A549 (cell line): ENCODE data around the gene PITPNM1. TPM values are rescaled to one million over a fixed set of nuclear protein-coding genes. Genes with fewer than 3 reads are reported as not detected.

Source experiments
- ATAC-seq, 2 experiments: fragments of 200-7000 bp in 1 of 2; fragments of >200 bp in 1 of 2; cut with Nextera tagmentation in 1 of 2; cut with Tn5 transposase in 1 of 2; 3 replicates each; pipeline versions ENCODE4 v1.8.0 to v1.9.1; 2018 to 2020; ENCODE audit warnings: mild to moderate bottlenecking in 1 of 2, moderate library complexity in 1 of 2
- CTCF ChIA-PET: fragments of 300-600 bp; sonication (Branson Sonifier 250); formaldehyde crosslinking; extraction: SDS; loops from one replicate; lab custom pipeline; 2021; ENCODE audit warnings: antibody characterized with exemption, inconsistent platforms; lab: Yijun Ruan, JAX
- POLR2A ChIA-PET: fragments of 350-600 bp; formaldehyde crosslinking; extraction: SDS; loops from one replicate; lab custom pipeline; 2021; ENCODE audit warnings: antibody characterized with exemption, inconsistent platforms; lab: Yijun Ruan, JAX
- DNase-seq, 2 experiments: peaks; one replicate each; pipeline versions ENCODE4 v3.0.0 to v3.0.0-alpha.2; 2011 to 2016; ENCODE audit warnings: low read depth in 1 of 2, low spot score in 1 of 2
- FAIRE-seq: peaks from 2 replicates; lab custom pipeline; 2011; peaks lifted over from hg19 to GRCh38; lab: Jason Lieb, UNC
- H3K27ac ChIP-seq, 2 experiments: fragments of >200 bp; sonication (Bioruptor Twin); formaldehyde crosslinking; 3 replicates each; pipeline ENCODE4 v1.5.1; 2016 to 2017
- H3K4me1 ChIP-seq: fragments of >200 bp; sonication (Bioruptor Twin); formaldehyde crosslinking; 3 replicates; pipeline ENCODE4 v1.6.1; 2016
- H3K4me2 ChIP-seq: fragments of >200 bp; sonication (Bioruptor Twin); formaldehyde crosslinking; 3 replicates; pipeline ENCODE4 v1.6.1; 2016
- H3K4me3 ChIP-seq: fragments of >200 bp; sonication (Bioruptor Twin); formaldehyde crosslinking; 3 replicates; pipeline ENCODE4 v1.5.1; 2016
- H3K9me3 ChIP-seq: fragments of >200 bp; sonication (Bioruptor Twin); formaldehyde crosslinking; 3 replicates; pipeline ENCODE4 v1.6.1; 2016
- BHLHE40 ChIP-seq: IDR thresholded peaks from 2 replicates; pipeline ENCODE4 v1.6.1; 2012; ENCODE audit warnings: low read depth, low read length, inconsistent platforms
- CBX8 ChIP-seq: fragments of 200-600 bp; sonication (generic); IDR thresholded peaks from 2 replicates; pipeline ENCODE4 v1.6.1; 2016
- CHD4 ChIP-seq: fragments of 200-600 bp; sonication (generic); IDR thresholded peaks from 2 replicates; pipeline ENCODE4 v1.6.1; 2016; ENCODE audit warnings: antibody characterized with exemption, mild to moderate bottlenecking, borderline replicate concordance
- FOSL2 ChIP-seq, 2 experiments: fragments of 450-650 bp in 1 of 2; fragments of >200 bp in 1 of 2; sonication (Bioruptor Twin) in 1 of 2; formaldehyde crosslinking; IDR thresholded peaks; 2 replicates each; pipeline versions ENCODE4 v1.5.0 to v1.6.1; 2016 to 2020; ENCODE audit warnings: mild to moderate bottlenecking in 1 of 2, moderate library complexity in 1 of 2
- HEYL ChIP-seq: fragments of 250-450 bp; sonication (Bioruptor Pico); IDR thresholded peaks from 2 replicates; pipeline ENCODE4 v1.8.0; 2021; ENCODE audit warnings: mild to moderate bottlenecking, moderate library complexity
- HOXB13 ChIP-seq: fragments of 250-450 bp; sonication (Bioruptor Pico); IDR thresholded peaks from 2 replicates; pipeline ENCODE4 v1.5.0; 2020; ENCODE audit warnings: low read depth, mild to moderate bottlenecking, moderate library complexity
- MAFK ChIP-seq: fragments of 450-650 bp; IDR thresholded peaks from 2 replicates; pipeline ENCODE4 v1.6.1; 2014; ENCODE audit not compliant: partially characterized antibody
- MYC ChIP-seq: IDR thresholded peaks from 2 replicates; pipeline ENCODE4 v1.6.1; 2012; ENCODE audit warnings: mild to moderate bottlenecking, inconsistent platforms, low read length, improper control_type of control experiment, borderline replicate concordance
- NFE2L2 ChIP-seq: fragments of 150-350 bp; conservative IDR thresholded peaks from 2 replicates; pipeline ENCODE4 v1.6.1; 2014; ENCODE audit warnings: low read length
- POLR2A ChIP-seq: IDR thresholded peaks from 2 replicates; pipeline ENCODE4 v1.6.1; 2012; ENCODE audit warnings: mild to moderate bottlenecking, low read length
- RAD21 ChIP-seq, 2 experiments: fragments of >200 bp in 1 of 2; sonication (Bioruptor Twin) in 1 of 2; formaldehyde crosslinking in 1 of 2; IDR thresholded peaks in 1 of 2; conservative IDR thresholded peaks in 1 of 2; 2 replicates in 1 of 2; 3 replicates in 1 of 2; pipeline ENCODE4 v1.6.1; 2012 to 2018; ENCODE audit warnings: inconsistent platforms in 1 of 2
- RFX5 ChIP-seq: fragments of 450-650 bp; IDR thresholded peaks from 2 replicates; pipeline ENCODE4 v1.7.1; 2014; ENCODE audit warnings: antibody characterized with exemption, mild to moderate bottlenecking, moderate library complexity
- RNF2 ChIP-seq: fragments of 200-600 bp; sonication (generic); IDR thresholded peaks from 2 replicates; pipeline ENCODE4 v1.6.1; 2016; ENCODE audit warnings: low read depth, mild to moderate bottlenecking, antibody characterized with exemption, moderate library complexity, borderline replicate concordance
- ZFP36 ChIP-seq: fragments of 450-650 bp; IDR thresholded peaks from 2 replicates; pipeline ENCODE4 v1.6.1; 2014; ENCODE audit warnings: borderline replicate concordance; ENCODE audit not compliant: partially characterized antibody
- WGBS: methylation state at CpG from one replicate; pipeline ENCODE4 v1.1.6; 2017; ENCODE audit errors: missing lambda C conversion rate; 5-methylcytosine and 5-hydroxymethylcytosine counted together
- polyA plus RNA-seq, 4 experiments: library from polyadenylated mRNA; depleted of rRNA in 3 of 4; stranded (reverse); fragments of >200 nt; fragmentation: RNase III in 1 of 4; extraction: RNeasy Plus Mini Kit Qiagen cat#74134 plus additional on column Dnase treatment in 1 of 4; gene quantifications; 2 replicates in 3 of 4; 3 replicates in 1 of 4; pipeline ENCODE4 v1.2.3, GENCODE V29; 2011 to 2017
- TF ChIP-seq, protein P1 (sequence below): fragments of 200-600 bp; sonication (generic); IDR thresholded peaks from 2 replicates; pipeline ENCODE4 v1.6.1; 2016; ENCODE audit warnings: antibody characterized with exemption, mild to moderate bottlenecking, moderate library complexity
- TF ChIP-seq, protein P2 (sequence below): fragments of >200 bp; sonication (Bioruptor Twin); formaldehyde crosslinking; IDR thresholded peaks from 2 replicates; pipeline ENCODE4 v1.6.1; 2016
- TF ChIP-seq, protein P3 (sequence below): IDR thresholded peaks from 2 replicates; pipeline ENCODE4 v1.6.1; 2012

The PITPNM1 gene
- polyA plus RNA-seq, 2 of the 4 experiments (the other 2 are of a cell fraction): 14.2 to 42.0 TPM

DNA sequence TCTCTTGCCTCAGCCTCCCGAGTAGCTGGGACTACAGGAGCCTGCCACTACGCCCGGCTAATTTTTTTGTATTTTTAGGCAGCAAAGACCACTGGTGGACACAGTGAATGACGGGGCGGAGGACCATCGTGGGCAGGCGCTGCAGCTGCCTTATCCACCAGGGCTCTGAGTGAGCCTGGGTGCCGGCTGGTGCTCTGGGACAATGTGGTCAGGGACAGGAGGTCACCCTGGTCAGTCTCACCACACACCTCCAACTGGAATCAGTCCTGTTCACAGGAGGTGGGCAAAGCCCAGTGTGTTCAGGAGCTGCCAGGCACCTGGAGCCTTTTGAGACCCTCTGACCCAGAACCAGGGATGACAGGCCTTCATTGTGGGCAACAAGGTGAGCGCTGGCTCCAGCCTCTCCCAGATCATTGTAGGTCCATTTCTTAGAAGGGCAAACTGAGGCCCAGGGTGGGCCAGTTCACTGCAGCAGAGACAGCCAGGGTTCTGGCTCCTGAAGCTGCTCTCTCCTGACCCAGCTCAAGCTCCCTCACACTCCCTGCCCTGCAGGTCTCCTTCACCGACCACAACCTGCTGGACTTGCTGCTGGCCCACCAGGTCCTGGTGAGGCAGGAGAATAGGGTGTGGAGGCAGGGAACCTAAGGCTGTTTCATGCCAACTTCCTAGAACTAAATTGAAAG lies 33.8 kb upstream of the PITPNM1 start:
- peaks cover 25% of the 10 kb centered on the region for H3K9me3 ChIP-seq
- no peak for FAIRE-seq

DNA sequence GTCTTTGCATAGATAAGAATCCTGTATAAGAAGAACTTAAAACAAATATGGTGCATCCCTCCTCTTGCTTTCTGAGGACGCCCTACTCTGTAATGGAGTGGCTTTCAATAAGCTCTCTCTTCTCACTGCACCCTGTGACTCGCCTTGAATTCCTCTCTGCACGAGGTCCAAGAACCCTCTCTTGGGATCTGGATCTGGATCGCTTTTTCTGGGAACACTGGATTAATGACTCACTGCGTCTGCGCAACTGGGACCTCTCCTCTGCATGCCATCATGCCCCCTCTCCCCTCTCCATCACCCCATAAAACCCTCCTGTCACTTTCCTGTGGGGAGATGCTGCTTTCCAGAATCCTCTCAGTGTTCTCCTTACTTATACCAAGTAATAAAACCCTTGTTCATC lies 33.1 kb upstream of the PITPNM1 start:
- 50% methylated on average over 6 of the region's 6 CpGs for WGBS
- peak in 1 of 2 experiments; percentile 42; a peak in 2 of 6 replicates for ATAC-seq
- TF ChIP-seq CBX8: no peak
- TF ChIP-seq NFE2L2: no peak
- no peak for TF ChIP-seq RNF2
- no peak for TF ChIP-seq ZFP36
- TF ChIP-seq, protein P1, sequence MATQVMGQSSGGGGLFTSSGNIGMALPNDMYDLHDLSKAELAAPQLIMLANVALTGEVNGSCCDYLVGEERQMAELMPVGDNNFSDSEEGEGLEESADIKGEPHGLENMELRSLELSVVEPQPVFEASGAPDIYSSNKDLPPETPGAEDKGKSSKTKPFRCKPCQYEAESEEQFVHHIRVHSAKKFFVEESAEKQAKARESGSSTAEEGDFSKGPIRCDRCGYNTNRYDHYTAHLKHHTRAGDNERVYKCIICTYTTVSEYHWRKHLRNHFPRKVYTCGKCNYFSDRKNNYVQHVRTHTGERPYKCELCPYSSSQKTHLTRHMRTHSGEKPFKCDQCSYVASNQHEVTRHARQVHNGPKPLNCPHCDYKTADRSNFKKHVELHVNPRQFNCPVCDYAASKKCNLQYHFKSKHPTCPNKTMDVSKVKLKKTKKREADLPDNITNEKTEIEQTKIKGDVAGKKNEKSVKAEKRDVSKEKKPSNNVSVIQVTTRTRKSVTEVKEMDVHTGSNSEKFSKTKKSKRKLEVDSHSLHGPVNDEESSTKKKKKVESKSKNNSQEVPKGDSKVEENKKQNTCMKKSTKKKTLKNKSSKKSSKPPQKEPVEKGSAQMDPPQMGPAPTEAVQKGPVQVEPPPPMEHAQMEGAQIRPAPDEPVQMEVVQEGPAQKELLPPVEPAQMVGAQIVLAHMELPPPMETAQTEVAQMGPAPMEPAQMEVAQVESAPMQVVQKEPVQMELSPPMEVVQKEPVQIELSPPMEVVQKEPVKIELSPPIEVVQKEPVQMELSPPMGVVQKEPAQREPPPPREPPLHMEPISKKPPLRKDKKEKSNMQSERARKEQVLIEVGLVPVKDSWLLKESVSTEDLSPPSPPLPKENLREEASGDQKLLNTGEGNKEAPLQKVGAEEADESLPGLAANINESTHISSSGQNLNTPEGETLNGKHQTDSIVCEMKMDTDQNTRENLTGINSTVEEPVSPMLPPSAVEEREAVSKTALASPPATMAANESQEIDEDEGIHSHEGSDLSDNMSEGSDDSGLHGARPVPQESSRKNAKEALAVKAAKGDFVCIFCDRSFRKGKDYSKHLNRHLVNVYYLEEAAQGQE: no peak
- no peak for TF ChIP-seq POLR2A
- TF ChIP-seq HEYL (CRISPR knock-in tag): no peak
- TF ChIP-seq, protein P2, sequence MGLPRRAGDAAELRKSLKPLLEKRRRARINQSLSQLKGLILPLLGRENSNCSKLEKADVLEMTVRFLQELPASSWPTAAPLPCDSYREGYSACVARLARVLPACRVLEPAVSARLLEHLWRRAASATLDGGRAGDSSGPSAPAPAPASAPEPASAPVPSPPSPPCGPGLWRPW: no peak
- no peak for TF ChIP-seq BHLHE40
- no peak for TF ChIP-seq FOSL2 (IDR thresholded peaks at IDR 0.05)
- no peak for TF ChIP-seq FOSL2 (CRISPR knock-in tag; IDR thresholded peaks at IDR 0.05)
- no peak for TF ChIP-seq MYC
- TF ChIP-seq RFX5: no peak
- TF ChIP-seq CHD4: no peak
- TF ChIP-seq, all 56 proteins: peak for 0
- H3K9me3 ChIP-seq: peaks cover 32% of the 10 kb centered on the region
- FAIRE-seq: no peak
- POLR2A ChIA-PET: no interaction called here
- no peak overlapping the region for H3K27ac ChIP-seq
- no peak overlapping the region for H3K4me3 ChIP-seq
- DNase-seq: no peak
- H3K4me1 ChIP-seq: no peaks in the 10 kb centered on the region
- CTCF ChIA-PET: interaction anchor here (1.1 to 2.4 kb wide), 2 partner anchors 8 to 17 kb away, joined by 3 to 6 read pairs; no protein-coding TSS in a partner anchor
- H3K4me2 ChIP-seq: no peak overlapping the region

More for the DNA sequence above, 33.8 kb upstream of the PITPNM1 start:
- no peak for TF ChIP-seq MAFK
- TF ChIP-seq RAD21 (conservative IDR thresholded peaks at IDR 0.05 in 1 of 2, IDR thresholded peaks at IDR 0.05 in 1 of 2): no peak
- TF ChIP-seq, protein P3, sequence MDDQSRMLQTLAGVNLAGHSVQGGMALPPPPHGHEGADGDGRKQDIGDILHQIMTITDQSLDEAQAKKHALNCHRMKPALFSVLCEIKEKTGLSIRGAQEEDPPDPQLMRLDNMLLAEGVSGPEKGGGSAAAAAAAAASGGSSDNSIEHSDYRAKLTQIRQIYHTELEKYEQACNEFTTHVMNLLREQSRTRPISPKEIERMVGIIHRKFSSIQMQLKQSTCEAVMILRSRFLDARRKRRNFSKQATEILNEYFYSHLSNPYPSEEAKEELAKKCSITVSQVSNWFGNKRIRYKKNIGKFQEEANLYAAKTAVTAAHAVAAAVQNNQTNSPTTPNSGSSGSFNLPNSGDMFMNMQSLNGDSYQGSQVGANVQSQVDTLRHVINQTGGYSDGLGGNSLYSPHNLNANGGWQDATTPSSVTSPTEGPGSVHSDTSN: no peak
- ATAC-seq: peak in 1 of 2 experiments; percentile 46; a peak in 2 of 6 replicates
- H3K4me1 ChIP-seq: no peaks in the 10 kb centered on the region; the same call in 2 of the 3 replicates
- no peak overlapping the region for H3K4me3 ChIP-seq
- no peak overlapping the region for H3K4me2 ChIP-seq
- POLR2A ChIA-PET: no interaction called here
- DNase-seq: no peak
- WGBS: 86% methylated on average over 10 of the region's 10 CpGs
- CTCF ChIA-PET: interaction anchor here (1.4 to 2.4 kb wide), 2 partner anchors 9 to 17 kb away, joined by 3 to 6 read pairs; no protein-coding TSS in a partner anchor
- no peak overlapping the region for H3K27ac ChIP-seq

DNA sequence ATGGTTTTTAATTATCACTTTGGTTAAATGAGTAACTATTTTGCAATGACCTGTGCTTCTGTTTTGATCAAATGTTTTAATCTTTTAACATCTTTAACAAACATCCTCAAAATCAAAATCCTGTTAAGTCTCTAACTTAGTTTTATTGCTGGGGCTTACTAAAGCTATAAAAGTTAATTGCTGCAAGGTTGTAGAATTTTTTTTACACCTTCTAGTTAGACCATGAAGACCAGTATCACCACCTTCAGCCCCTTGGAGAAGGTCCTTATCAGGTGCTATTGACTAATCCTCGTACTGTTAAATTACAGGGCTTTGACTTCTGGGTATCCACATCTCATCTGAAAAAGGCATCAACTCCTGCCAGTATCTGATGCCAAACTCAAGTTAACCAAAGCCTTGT lies 30.4 kb upstream of the PITPNM1 start:
- Histone ChIP-seq H3K27ac (no peak overlapping the region), H3K4me3 (no peak overlapping the region), H3K9me3 (peaks cover 44% of the 10 kb centered on the region), H3K4me1 (no peaks in the 10 kb centered on the region), H3K4me2 (no peak overlapping the region)
- no peak for FAIRE-seq
- ChIA-PET CTCF (no interaction called here), POLR2A (no interaction called here)
- DNase-seq: no peak
- 11% methylated on average over 1 of the region's 1 CpG for WGBS
- ATAC-seq: no peak
- TF ChIP-seq HOXB13 (CRISPR knock-in tag): no peak
- TF ChIP-seq, all 56 proteins: peak for 0
